GM21528 (cell line): Measurements from ENCODE around the gene WNT7A.

Experiments
- ATAC-seq: cut with Tn5 transposase; IDR thresholded peaks from one replicate; pipeline ENCODE4 v1.9.1; 2021; ENCODE audit warnings: mild to moderate bottlenecking, moderate library complexity; ENCODE audit not compliant: unreplicated experiment, low FRiP score

WNT7A gene

DNA sequence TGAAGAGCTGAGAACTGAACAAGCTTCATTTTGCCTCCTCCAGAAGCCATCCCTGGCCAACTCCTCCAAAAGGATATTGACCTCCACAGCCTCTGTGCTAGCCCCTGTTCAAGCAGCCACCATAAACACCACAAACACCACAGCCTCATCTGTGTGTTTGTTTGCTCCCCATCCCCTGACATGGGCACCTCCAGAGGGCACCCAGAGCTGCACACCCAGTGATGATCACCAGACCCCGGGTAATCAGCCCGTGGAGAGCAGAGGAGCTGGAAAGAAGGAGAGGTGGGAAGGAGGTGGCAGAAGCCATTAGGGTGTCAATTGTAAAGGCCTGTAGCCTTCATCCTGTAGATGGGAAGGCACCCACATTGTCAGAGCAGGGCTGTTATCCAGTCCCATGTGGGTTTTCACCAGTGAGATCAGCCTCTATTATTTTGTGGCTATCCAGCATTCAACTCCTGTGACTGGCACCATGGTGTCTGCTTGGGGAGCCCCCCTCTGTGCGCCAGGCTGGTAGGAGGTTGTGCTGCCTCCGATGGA is 6.8 kb upstream of the WNT7A start:
- no peak for ATAC-seq

DNA sequence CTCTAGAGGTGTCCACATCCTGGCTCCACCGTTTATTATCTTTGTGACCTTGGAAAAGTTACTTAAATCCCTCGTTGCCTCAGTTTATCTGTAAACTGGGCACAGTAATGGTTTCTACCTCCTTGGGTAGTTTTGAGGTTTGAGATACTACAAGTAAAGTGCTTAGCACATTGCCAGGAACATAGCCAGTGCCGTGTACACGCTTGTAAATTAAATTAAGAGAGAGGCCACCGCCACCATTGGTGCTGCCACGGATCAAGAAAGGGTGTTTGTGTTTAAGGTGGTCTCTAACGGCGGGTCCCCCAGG is 5.8 kb upstream of the WNT7A start:
- ATAC-seq: no peak

- ATAC-seq: no peak
Observed at GRCh38 chr3:13884851-13885703, 5.2 kb upstream of the WNT7A start.

- ATAC-seq: no peak
Observed at GRCh38 chr3:13883681-13884080, 3.8 kb upstream of the WNT7A start.

- ATAC-seq: no peak
Observed at GRCh38 chr3:13882876-13883275, 3.0 kb upstream of the WNT7A start.

DNA sequence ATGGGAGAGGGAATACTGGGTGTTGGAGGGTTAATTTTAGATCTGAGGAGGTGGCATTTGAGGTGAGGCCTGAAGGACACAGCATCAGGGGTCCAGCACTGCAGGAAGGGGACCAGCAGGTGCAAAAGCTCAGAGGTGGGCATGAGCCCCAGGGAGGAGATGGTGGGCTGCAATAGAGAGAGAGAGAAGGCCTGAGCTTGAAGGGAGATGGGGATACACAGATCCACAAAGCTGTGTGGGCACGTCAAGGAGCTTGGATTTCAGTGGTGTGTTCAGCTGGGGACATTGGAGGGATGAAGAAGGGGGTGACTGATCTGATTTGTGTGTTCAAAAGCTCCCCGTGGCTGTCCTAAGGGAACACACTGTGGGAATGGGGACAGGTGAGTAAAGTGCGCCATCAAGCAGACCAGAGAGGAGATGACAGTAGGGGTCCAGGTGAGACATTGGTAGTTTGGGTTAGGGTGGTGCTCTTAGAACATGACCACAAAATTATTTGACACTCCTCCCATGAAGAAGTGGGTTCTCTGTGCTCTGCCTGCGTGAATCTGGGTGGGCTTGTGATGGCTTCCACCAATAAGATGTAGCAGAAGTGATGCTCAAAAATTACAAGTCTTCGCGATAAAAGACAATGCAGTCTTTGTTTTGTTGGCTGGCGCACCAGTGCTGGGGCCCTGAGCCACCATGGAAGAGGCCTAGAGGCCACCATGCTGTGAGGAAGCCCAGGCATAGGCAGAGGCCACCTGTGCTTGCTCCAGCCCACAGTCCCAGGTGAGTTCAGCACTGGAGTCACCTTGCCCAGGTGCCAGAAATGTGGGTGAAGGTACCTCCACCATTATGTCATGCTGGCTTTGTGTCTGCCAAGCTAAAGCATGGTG is 1.9 kb upstream of the WNT7A start:
- no peak for ATAC-seq

DNA sequence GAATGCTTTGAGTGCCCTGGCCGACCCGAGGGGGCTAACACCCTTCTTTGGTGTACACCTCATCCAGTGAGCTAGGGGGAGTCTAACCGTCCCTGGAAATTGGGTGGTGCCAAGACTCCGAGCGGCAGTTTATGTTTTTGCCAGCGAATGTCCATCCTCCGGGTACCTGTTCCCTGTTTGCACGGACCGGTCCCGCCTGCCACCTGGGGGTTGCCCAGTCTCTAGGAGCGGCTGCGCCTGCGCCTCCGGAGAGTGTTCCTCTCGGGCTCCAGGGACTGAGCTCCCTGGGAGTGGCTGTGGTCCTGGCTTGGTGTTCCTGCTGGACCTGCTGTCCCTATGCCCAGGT is 913 bp upstream of the WNT7A start:
- ATAC-seq: no peak

DNA sequence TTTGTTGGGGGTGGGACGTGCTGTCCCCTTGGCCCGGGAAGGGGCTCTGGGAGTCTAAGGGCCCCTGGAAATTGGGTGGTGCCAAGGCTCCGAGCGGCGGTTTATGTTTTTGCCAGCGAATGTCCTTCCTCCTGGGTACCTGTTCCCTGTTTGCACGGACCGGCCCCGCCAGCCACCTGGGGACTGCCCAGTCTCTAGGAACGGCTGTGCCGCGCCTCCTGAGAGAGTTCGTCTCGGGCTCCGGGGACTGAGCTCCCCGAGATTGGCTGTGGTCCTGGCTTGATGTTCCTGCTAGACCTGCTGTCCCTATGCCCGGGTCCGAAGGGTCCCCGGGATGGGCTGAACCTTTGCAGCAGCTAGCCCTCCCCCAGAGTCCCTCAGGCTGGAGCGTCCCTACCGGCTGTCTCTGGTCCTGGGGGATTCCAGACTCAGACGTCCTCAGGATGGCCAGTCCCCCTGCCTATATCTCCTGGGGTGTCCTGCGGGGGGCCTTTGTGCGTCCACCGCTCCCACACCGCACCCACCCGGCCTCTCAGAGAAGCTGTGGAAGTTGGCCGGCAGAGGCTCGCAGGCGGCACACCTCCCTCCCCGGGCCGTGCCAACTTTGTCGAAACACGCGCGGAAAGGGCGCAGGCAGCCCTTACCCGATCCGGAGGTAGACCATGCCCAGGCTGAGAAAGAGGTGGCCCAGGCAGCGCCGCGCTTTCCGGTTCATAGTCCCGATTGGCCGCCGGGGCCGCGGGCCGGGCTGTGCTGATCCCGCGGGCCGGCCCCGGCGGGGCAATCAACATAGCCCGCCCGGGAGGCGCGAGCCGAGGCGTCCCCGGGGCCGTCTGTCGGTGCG is 547 bp downstream of the WNT7A start:
- no peak for ATAC-seq

GRCh38 chr3:13878281-13879101 is 1.4 kb downstream of the WNT7A start:
- no peak for ATAC-seq

- no peak for ATAC-seq
Observed at GRCh38 chr3:13877911-13878280, 2.0 kb downstream of the WNT7A start.

DNA sequence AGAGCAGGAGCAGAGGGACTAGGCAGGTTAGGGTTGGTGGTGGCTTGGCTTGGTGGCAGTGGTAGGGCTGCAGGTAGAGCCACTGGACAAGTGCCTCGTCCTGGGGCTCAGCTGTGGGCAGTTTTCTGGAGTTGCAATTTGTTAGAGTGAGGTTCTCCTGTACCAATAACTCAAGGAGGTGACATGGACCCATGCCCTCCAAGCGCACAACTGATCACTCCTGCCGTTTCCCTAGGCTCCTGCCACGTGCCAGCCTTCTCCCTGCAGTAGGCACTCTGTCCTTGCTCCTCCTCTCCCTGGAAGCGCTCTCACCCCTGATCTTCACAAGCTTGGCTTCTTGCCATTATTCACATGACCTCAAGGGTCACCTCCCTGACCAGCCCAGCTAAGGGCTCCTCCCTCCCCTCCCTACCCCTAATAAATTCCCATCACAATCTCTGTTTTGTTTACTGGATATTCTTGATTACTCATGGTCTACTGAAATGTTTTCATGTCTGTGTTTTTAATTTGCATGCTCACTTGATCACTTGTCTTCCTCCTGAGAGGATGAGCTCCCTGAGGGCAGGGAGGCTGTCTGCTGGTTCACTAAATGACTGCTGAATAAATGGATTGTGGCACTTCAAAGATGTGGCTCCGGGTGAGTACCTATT is 3.3 kb downstream of the WNT7A start:
- no peak for ATAC-seq

- ATAC-seq: no peak
Observed at GRCh38 chr3:13874891-13875290, 5.0 kb downstream of the WNT7A start.

GRCh38 chr3:13873818-13874217 is 6.1 kb downstream of the WNT7A start:
- ATAC-seq: no peak

- ATAC-seq: no peak
Observed at GRCh38 chr3:13872451-13872850, 7.4 kb downstream of the WNT7A start.

DNA sequence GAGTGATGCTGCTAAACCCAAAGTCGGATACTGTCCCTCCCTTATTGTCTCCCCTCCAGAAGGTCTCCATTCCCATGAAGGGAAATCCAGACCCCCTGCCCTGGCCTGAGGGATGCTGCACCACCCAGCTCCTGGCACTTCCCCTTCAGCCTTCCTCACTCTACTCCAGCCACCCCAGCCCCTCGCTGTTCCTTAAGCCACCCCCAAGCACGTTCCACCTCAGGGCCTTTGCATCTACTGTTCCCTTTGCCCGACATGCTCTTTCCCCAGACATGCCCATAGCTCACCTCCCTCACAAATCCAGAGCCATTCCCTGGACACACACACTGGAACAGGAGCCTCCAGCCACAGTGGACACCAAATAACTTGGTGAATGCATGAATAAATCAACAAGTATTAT is 8.1 kb downstream of the WNT7A start:
- no peak for ATAC-seq

- ATAC-seq: no peak
Observed at GRCh38 chr3:13870902-13871301, 9.0 kb downstream of the WNT7A start.

DNA sequence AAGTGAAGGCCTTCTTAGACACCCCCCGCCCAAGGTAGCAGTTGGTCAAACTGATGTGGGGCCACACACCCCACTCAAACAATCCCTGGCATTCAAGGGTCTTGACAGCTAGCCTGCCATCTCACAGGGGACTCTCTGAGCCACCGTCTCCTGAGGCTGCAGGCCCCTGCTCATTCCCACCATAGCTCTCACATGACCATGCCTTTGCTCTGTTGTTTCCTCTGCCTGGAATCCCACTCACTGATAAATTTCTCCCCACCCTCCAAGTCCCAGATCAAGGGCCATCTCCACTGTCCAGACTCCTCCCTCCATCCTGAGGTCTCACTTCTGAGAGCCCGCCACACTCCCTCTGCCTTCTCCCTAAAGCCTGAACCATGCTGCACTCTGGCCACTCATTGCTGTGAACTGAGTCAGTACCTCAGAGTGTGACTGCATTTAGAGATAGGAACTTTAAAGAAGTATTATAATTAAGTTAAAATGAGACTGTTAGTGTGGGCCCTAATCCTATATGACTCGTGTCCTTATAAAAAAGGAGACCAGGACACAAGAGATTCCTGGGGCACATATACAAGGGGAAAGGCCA is 10.0 kb downstream of the WNT7A start:
- ATAC-seq: no peak

DNA sequence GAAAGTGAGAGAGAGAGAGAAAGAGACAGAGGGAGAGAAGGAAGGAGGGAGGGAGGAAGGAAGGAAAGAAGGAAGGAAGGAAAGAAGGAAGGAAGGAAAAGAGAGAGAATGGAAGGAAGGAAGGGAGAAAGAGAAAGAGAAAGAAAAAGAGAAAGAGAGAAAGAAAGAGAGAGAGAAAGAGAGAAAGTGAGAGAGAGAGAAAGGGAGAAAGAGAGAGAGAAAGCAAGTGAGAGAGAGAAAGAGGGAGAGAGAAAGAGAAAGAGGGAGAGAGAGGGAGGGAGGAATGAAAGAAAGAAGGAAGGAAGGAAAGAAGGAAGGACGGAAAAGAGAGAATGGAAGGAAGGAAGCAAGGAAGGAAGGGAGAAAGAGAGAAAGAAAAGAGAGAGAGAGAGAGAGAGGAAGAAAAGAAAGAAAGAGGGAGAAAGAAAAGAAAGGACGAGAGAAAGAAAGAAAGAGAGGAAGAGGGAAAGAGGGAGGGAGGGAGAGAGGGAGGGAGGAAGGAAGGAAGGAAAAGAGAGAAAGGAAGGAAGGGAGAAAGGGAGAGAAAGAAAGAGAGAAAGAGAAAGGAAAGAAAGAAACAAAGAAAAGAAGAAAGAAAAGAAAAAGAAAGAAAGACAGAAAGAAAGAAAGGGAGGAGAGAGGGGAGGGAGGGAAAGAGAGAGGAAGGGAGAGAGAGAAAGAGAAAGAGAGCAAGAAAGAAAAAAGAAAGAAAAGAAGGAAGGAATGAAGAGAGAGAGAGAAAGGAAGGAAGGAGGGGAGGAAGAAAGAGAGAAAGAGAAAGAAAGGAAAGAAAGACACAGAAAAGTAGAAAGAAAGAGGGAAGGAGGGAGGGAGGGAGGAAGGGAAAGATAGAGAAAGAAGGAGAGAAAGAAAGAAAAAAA is 10.8 kb downstream of the WNT7A start:
- ATAC-seq: no peak
